IPS-15b (cell line): ENCODE measurements around the gene SMIM1.

Source experiments
- H3K27me3 ChIP-seq: one replicate; pipeline ENCODE4 v1.6.1; 2013; ENCODE audit warnings: low read length; ENCODE audit not compliant: control insufficient read depth, insufficient read depth
- H3K36me3 ChIP-seq: one replicate; pipeline ENCODE4 v1.6.1; 2013; ENCODE audit warnings: low read length; ENCODE audit not compliant: control insufficient read depth, insufficient read depth
- H3K4me1 ChIP-seq: one replicate; pipeline ENCODE4 v1.6.1; 2013; ENCODE audit warnings: mild to moderate bottlenecking, low read length; ENCODE audit not compliant: control insufficient read depth, insufficient read depth
- H3K4me3 ChIP-seq: one replicate; pipeline ENCODE4 v1.5.1; 2013; ENCODE audit warnings: low read depth, low read length
- H3K9ac ChIP-seq: one replicate; pipeline ENCODE4 v1.6.1; 2013; ENCODE audit warnings: low read depth, mild to moderate bottlenecking, low read length
- H3K9me3 ChIP-seq: one replicate; pipeline ENCODE4 v1.6.1; 2013; ENCODE audit warnings: mild to moderate bottlenecking, low read length; ENCODE audit not compliant: control insufficient read depth, insufficient read depth

The SMIM1 gene

GRCh38 chr1:3775490-3776230 lies 3.1 kb downstream of the SMIM1 start:
- no peak overlapping the region for H3K4me3 ChIP-seq
- H3K4me1 ChIP-seq: peaks cover 5% of the 10 kb centered on the region
- no peaks in the 10 kb centered on the region for H3K9me3 ChIP-seq
- peaks cover 22% of the 10 kb centered on the region for H3K36me3 ChIP-seq
- H3K27me3 ChIP-seq: peaks cover 3% of the 10 kb centered on the region
- no peak overlapping the region for H3K9ac ChIP-seq

GRCh38 chr1:3776231-3776961 lies 3.8 kb downstream of the SMIM1 start:
- peaks cover 5% of the 10 kb centered on the region for H3K4me1 ChIP-seq
- peaks cover 28% of the 10 kb centered on the region for H3K36me3 ChIP-seq
- no peak overlapping the region for H3K9ac ChIP-seq

GRCh38 chr1:3777078-3777547 lies 4.6 kb downstream of the SMIM1 start:
- H3K9me3 ChIP-seq: no peaks in the 10 kb centered on the region
- H3K36me3 ChIP-seq: peaks cover 35% of the 10 kb centered on the region
- no peak overlapping the region for H3K4me3 ChIP-seq
- no peaks in the 10 kb centered on the region for H3K27me3 ChIP-seq
- H3K9ac ChIP-seq: no peak overlapping the region
- H3K4me1 ChIP-seq: peaks cover 5% of the 10 kb centered on the region

More at GRCh38 chr1:3776231-3776961, 3.8 kb downstream of the SMIM1 start:
- Histone ChIP-seq H3K27me3 (no peaks in the 10 kb centered on the region), H3K9me3 (no peaks in the 10 kb centered on the region), H3K4me3 (no peak overlapping the region)

DNA sequence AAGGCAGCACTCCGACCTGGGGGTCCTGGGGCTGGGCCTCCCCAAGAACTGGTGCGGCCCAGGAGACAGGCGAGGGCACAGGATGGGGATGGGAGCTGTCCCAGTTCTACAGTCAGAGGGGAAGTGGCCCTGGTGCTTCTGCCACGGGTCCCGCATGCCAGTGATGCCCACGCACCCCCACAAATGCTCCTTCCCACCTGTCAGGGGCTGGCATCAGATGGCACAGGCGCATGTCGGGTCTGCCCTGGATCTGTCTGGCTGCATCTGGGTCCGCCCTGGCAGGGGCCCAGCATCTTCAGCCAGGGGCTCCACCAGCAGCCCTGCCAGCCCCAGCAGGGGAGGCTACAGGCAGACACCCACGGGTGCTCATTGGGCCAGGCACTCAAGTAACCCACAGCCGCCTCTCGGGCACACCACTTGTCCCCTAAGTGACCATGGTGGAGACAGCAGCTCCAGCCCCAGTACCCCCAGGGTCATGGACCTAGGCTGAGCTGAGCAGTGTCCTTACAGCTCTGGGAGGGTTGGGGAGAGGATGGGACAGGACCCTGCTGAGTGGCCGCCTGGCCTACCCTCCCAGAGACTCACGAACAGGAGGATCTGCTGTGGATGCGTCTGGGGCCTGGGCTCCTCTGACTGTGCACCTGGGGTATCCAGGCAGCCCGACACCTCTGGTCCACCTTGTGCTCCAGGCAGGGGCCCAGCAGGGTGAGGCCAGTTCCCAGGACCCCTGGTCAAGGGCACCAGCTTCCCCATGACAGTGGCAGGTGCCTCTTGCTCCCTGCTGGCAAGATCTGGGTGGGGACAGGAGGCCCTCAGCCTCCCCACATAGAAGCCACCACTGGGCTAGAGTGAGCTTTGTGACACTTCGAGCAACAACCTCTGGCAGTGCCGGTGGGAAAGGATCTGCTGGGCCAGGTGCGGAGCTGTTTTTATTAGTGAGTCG lies 5.4 kb downstream of the SMIM1 start:
- no peak overlapping the region for H3K9ac ChIP-seq
- peaks cover 40% of the 10 kb centered on the region for H3K36me3 ChIP-seq
- no peak overlapping the region for H3K4me3 ChIP-seq
- H3K9me3 ChIP-seq: no peaks in the 10 kb centered on the region
- no peaks in the 10 kb centered on the region for H3K27me3 ChIP-seq
- peaks cover 5% of the 10 kb centered on the region for H3K4me1 ChIP-seq

DNA sequence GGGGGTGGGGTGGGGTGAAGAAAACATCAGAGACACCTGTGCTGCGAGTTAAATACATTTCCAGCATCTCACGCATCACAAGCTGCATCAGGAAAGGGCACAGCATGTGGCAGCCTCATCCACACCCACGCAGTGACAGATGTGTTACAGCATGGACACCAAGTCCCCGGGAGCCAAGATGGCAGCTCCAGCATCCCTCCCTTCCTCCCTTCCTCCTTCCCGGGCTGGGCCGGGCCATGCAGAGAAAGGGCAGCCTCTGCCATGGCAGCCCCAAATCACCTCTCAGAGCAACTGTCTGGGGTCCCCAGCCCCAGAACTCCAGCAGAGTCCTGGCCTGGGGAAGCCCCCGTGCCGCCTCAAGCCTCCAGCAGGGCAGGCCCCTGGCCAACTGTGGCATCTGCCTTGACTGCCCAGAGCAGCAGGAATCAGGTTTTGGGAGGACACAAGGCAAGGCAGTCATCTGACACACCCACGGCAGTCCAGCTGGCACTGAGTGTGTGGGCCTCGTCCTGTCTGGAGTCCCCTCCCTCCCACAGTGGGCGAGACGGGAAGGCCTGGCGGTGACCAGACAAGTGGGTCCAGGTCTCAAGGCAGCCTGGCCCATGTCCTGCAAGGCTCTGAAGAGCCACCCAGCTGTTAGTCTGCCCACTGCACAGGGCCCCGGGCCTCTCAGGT lies 6.2 kb downstream of the SMIM1 start:
- Histone ChIP-seq H3K9me3 (no peaks in the 10 kb centered on the region), H3K27me3 (no peaks in the 10 kb centered on the region), H3K9ac (no peak overlapping the region), H3K36me3 (peaks cover 44% of the 10 kb centered on the region), H3K4me3 (no peak overlapping the region), H3K4me1 (peaks cover 2% of the 10 kb centered on the region)

- peaks cover 50% of the 10 kb centered on the region for H3K36me3 ChIP-seq
- H3K27me3 ChIP-seq: no peaks in the 10 kb centered on the region
- H3K9me3 ChIP-seq: no peaks in the 10 kb centered on the region
- H3K4me1 ChIP-seq: peaks cover 2% of the 10 kb centered on the region
- no peak overlapping the region for H3K9ac ChIP-seq
- no peak overlapping the region for H3K4me3 ChIP-seq
These were observed 6.8 kb downstream of the SMIM1 start for GRCh38 chr1:3779265-3779911.

DNA sequence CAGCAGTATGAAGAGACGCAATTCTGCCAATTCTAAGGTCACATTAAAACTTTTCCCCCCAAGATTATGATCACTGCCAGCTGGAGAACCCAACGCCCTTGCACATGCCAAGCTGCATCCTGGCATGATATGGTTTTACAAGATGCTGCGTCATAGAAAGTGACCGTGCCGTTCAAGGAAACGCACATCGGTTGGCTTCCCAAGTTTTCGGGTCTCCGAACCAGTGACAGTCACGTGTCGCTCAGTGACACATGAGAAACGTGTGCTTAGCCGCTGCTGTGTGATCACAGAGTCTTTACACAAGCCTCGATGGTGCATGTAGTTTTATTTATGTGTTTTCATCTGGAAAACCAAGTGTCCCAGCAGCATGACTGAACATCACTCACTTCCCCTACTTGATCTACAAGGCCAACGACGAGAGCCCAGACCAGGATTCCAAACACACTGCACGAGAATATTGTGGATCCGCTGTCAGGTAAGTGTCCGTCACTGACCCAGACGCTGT lies 7.4 kb downstream of the SMIM1 start:
- Histone ChIP-seq H3K9me3 (no peaks in the 10 kb centered on the region), H3K4me1 (peaks cover 2% of the 10 kb centered on the region), H3K4me3 (no peak overlapping the region), H3K36me3 (peaks cover 56% of the 10 kb centered on the region), H3K9ac (no peak overlapping the region), H3K27me3 (no peaks in the 10 kb centered on the region)

- H3K9me3 ChIP-seq: no peaks in the 10 kb centered on the region
- no peaks in the 10 kb centered on the region for H3K4me1 ChIP-seq
- H3K36me3 ChIP-seq: peaks cover 58% of the 10 kb centered on the region
- H3K4me3 ChIP-seq: no peak overlapping the region
- no peaks in the 10 kb centered on the region for H3K27me3 ChIP-seq
- no peak overlapping the region for H3K9ac ChIP-seq
These were observed 8.4 kb downstream of the SMIM1 start for GRCh38 chr1:3780901-3781300.

DNA sequence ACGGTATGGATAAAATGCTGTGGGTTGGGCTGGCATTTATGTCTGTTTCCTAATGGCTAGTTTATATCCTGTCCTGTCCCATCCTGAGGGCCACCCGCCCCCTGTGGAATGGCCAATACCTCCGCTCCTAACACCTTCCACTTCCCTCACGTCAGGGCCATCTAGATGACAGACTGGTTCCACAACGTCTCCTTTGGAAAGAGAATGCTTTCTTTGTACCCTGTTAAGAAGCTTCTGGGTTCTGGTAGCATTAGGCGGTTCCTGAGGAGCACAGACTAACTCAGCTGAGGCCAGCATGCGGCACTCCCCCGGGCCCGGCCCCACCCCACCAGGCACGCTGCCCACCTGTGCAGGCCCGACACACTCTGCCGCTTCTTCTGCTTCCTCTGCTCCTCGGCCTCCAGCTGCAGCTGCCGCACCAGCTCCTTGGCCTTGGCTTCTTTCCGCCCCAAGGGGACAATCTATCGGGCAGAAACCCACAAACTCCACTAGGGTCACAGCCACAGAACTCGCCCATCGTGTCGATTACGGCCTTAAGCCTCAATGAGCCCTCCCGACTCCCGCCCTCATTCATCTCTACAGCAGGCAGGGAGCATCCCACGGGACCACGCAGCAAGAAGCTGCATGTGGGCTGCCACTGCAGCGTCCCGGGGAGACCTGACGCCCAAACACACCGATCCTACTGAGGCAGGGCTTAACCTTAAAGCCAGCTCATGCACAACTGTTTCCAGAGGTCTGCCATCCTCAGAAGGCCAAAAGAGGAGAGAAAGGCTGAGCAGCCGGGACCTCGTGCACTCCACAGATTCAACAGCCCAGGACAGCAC lies 11.3 kb downstream of the SMIM1 start:
- no peaks in the 10 kb centered on the region for H3K9me3 ChIP-seq
- no peak overlapping the region for H3K4me3 ChIP-seq
- no peaks in the 10 kb centered on the region for H3K4me1 ChIP-seq
- H3K27me3 ChIP-seq: no peaks in the 10 kb centered on the region
- H3K36me3 ChIP-seq: peaks cover 71% of the 10 kb centered on the region
- no peak overlapping the region for H3K9ac ChIP-seq

DNA sequence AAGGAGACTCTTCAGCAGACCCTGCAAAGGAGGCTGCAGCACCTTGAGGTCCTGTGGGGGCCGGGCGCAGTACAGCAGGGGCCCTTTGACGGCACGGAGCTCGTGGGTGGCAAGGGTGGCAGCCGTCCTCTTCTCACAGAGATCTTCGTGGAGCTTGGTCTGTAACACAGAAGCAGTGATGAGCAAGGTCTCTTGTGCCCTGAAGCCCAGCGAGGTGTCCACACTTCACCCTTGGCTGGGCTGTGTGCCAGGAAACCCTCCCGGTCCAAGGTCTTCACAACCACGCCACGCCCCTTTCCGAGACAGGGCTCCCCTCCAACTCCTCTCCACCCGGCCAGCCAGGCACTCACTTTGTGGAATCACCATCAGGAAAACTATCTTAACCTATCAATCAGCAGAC lies 12.5 kb downstream of the SMIM1 start:
- H3K9me3 ChIP-seq: no peaks in the 10 kb centered on the region
- H3K27me3 ChIP-seq: no peaks in the 10 kb centered on the region
- H3K36me3 ChIP-seq: peaks cover 62% of the 10 kb centered on the region
- H3K4me1 ChIP-seq: peaks cover 3% of the 10 kb centered on the region
- H3K9ac ChIP-seq: no peak overlapping the region
- H3K4me3 ChIP-seq: no peak overlapping the region
